Measurements from ENCODE around the gene RUFY1.
"Not testable (repeated sequence)": the region's sequence is repeated elsewhere in the genome, so short reads cannot be mapped to it uniquely, and the experiment has no call there.

DNA sequence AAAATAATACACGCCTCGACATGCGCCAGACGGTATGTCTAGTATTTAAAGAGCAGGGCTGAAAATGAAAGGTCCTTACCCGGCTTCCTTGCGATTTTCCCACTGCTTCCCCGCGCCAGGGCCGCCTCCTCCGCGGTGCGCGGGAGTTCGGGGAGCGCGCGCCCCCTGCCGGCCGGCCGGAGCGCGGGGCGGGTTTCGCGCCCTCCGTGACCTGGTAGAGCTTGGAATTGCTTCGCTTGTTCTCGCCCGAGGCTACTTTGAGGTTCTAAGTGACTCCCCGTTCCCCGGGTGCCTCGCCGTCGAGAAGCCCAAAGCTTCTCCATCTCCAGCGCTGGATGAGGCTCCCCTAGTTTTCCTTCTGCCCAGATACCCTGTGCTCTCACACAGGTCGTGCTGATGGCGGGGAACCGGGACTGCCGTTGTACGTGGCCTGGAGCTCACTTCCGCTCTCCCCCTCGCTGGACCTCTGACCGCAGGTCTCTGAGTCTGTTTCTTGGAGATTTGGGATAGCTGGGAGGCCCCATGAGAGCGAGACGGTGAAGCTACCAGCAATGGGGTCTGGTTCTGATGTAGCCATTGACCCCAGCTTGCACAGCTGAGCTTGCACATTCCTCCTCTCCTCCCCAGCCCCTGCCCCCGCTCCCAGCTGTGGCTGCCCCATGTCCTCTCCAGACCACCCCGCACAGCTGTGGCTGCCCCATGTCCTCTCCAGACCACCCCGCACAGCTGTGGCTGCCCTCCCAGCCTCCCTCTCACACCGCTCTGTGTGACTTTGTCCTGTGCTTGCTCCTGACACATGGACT, 84.2 kb downstream of the RUFY1 start:
- TF ChIP-seq, protein P1, sequence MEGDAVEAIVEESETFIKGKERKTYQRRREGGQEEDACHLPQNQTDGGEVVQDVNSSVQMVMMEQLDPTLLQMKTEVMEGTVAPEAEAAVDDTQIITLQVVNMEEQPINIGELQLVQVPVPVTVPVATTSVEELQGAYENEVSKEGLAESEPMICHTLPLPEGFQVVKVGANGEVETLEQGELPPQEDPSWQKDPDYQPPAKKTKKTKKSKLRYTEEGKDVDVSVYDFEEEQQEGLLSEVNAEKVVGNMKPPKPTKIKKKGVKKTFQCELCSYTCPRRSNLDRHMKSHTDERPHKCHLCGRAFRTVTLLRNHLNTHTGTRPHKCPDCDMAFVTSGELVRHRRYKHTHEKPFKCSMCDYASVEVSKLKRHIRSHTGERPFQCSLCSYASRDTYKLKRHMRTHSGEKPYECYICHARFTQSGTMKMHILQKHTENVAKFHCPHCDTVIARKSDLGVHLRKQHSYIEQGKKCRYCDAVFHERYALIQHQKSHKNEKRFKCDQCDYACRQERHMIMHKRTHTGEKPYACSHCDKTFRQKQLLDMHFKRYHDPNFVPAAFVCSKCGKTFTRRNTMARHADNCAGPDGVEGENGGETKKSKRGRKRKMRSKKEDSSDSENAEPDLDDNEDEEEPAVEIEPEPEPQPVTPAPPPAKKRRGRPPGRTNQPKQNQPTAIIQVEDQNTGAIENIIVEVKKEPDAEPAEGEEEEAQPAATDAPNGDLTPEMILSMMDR (IDR thresholded peaks at IDR 0.05): not testable (repeated sequence)
- not testable (repeated sequence) for TF ChIP-seq ZFX (IDR thresholded peaks at IDR 0.05; ENCODE audit: borderline replicate concordance)
